HG03520 (cell line): Measurements from ENCODE around the gene AMT.
A peak's percentile ranks its signal among the peaks of the same experiment; 100 is the strongest.

Source experiments
- ATAC-seq: cut with Tn5 transposase; IDR thresholded peaks from one replicate; pipeline ENCODE4 v1.9.1; 2021; ENCODE audit warnings: mild to moderate bottlenecking, moderate library complexity; ENCODE audit not compliant: unreplicated experiment

AMT gene, protein sequence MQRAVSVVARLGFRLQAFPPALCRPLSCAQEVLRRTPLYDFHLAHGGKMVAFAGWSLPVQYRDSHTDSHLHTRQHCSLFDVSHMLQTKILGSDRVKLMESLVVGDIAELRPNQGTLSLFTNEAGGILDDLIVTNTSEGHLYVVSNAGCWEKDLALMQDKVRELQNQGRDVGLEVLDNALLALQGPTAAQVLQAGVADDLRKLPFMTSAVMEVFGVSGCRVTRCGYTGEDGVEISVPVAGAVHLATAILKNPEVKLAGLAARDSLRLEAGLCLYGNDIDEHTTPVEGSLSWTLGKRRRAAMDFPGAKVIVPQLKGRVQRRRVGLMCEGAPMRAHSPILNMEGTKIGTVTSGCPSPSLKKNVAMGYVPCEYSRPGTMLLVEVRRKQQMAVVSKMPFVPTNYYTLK

DNA sequence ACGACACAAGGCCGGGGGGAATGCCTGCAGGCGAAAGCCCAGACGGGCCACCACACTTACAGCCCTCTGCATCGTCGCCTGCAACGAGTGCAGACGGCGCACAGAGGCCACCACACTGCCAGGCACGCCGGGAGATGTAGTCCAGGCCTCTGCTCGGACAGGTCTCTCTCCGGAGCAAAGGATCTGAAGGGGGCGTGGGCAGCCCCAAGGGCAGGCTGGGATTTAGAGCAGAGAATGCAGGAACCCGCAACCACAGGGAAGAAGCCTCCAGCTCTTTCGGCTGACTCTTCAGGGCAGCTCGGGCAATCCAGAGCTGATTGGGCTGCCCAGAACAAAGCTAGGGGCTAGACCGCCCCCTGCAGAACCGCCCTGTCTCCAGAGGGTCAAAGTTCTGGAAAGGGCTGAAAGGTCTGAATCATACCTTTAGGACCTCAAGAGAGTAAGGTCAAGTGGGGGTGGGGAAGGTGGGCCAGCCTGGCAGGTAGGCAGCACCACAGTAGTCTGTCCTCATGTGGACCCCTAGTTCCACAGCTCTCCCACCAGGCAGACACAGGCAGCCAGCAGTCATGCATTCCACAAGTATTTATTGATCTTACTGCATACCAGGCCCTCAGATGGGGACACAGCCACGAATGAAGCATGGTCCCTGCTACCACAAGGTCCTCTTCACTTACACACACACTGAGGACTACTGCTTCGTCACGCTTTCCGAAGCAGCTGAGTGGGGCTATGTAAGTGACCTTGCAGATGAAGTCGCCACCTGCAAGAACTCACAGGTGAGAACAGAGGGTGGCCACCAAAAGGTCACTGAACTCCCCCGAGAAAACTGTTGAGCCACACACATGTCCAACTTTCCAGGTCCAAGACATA is at the start of gene AMT:
Gene AMT, minus strand, starts transcription at position 95 of the 870 bp plus-strand sequence. Its CDS starts 23 bp downstream, at position 72.
- no peak for ATAC-seq

DNA sequence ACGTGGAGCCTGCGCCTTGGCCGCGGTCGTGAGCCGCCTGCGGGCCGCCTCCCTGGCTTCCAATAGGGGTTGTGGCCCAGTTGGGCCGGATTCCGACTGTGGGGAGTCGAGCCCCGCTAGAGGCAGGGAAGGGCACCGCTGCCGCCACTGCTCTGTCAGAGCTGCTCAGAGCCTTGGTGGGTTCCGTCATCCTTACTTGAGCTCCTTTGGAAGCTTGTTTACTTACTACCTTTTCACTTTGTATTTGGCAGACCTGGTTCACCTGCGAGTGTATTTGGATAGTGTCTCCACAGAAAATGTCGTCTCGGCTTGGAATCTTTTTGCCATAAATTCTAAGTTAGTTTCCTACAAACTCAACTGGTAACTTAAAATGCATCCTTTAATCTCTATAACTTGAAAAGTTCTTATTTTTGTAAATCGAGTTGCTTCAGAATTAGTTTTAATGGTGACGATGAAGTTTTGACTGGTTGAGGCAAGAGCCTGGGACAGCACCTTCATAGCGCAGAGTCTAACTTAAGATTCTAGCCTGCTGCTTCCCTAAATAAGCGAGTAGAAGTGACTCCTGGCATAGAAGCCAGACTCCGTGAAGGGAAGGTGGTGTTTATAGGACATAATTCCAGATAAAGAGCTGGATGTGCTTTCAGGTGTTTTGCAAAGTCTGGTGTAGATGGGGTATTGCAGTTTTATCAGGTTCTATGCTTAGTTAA is 48.6 kb upstream of the AMT start:
- peak; percentile 21 for ATAC-seq

DNA sequence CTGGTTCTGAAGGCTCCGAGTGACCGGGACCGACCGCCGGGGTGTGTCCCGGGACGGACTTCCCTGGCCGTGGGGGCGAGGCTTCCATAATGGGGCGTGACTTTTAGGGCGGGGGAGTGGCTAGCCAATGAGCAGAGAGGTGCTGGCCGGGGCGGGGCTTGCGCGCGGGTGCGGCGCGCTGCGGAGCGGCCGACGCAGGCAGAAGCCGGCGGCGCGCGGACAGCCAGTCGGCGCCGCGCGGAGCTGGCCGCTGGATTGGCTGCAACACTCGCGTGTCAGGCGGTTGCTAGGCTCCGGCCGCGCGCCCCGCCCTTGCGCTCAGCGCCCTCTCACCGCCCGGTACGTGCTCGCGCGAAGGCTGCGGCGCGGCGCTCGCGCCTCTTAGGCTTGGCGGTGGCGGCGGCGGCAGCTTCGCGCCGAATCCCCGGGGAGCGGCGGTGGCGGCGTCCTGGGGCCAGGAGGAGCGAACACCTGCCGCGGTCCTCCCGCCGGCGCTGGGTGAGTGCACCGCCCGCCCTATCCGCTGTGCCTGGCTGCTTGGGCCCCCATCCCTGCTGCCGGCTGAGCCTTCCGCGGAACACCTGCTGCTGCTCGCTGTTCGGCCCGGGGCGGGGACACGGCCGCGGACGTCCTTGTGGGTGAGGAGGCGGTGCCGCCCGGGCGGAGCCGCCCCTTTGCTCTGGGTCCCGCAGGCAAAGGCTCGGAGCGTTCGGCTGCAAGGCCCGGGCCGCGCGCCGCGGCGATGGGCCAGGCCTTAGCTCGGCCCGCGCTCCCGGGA is 47.9 kb upstream of the AMT start, which contains the start of gene DAG1:
Gene DAG1, plus strand, starts transcription at position 332 of the 778 bp plus-strand sequence. CDS start 40,268 bp downstream, outside the sequence.
- peak; percentile 79 for ATAC-seq

DNA sequence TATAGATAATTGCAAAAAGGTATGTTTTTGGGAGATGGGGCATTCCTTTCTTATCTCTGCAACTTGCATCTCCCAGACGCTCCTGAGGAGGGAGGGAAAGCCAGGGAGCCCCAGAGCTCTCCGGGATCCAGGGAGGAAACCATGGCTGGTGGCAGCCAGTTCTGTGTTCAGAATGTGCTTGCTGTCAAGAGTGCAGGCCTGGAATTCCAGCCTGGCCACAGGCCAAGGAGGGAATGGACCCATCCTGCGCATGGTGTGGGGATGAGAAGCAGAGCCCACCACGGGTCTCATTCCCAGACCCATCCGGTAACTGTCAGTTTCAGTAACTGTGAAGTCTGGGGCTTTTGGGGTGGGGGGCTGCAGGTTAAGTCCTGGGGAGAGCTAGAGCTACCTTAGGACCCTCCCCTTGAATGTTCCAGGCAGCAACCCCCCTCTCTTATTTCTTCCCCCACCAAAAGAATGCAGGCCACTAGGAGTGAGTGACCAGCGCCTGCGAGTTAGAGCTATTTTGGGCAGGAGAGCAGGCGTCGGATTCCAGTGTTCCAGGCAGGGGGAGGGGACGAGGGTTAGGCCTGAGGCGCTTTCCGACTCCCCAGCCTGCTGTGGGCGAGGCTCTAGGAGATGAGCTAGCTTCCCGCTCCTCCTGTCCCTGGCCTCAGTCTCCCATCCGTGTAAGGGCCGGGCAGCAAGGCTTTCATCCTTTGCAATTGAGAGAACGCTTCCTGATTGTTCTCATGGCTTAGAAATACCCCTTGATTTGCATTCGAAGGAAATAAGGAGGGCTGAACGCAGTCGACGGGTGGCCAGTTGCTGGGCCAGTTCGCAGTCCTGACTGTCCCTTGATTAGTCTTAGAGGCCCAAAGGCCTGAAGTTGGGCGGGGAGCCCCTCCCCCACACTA is 47.0 kb upstream of the AMT start:
- no peak for ATAC-seq

DNA sequence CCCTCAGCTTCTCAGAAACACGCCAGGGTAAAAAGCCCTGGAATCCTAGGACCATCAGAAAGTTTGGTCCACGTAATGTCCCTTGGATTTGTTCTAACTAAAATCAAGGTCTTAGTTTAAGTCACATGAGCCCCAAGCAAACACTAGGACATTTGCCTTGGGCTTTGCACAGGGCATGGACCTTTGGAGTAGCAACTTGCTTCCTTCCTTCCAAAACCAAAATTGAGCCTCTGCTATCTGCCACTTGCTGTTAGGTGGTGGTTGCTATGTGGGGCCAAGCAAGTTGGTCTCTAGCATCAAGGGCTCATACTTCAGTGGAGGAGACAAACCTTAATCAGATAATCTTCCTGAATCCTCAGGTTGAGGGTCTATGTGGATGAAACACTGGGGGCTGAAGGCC is 43.8 kb upstream of the AMT start:
- no peak for ATAC-seq

DNA sequence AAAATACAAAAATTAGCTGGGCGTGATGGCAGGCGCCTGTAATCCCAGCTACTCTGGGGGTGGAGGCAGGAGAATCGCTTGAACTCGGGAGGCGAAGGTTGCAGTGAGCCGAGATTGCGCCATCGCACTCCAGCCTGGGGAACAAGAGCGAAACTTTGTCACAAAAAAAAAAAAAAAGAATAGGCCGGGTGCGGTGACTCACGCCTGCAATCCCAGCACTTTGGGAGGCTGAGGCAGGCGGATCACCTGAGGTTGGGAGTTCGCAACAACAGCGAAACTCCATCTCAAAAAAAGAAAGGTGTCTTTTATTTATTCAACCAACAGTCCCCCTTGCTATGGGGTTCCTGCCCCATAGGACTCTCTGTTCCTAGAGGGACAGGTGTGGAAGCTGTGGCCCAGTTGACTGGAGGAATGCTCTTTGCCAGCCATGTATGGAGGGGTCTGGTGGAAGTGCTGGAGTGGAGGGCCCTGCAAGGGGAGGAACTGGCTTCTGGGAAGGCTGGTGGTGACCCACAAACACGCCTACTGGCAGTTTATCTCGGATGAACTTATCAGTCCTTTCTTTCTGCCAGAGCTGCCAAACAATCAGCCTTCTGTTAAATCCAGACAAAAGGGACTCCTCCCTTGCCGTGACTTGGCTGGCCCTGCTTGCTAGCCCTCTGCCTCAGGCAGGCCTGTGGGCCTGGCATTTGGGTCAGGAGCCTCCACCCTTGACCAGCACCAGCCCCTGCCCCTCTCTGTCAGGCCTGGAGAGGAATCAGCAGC is 43.2 kb upstream of the AMT start:
- no peak for ATAC-seq

DNA sequence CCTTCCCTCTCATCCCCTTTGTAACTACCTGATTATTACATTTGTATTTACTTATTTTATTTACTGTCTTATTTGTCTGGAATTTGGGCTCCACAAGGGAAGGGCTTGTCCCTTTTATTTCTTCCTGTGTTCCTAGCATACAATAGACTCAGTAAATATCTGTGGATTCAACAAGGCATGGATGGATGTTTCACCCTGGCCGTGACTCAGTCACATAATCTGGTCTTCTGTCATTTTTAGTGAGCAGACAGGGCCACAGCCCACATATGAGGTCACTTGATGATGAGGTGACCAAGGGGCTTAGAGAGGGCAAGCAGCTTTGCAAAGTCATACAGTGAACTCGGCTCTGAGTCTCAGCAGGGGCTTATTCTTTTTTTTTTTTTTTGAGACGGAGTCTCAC is 39.9 kb upstream of the AMT start:
- no peak for ATAC-seq

DNA sequence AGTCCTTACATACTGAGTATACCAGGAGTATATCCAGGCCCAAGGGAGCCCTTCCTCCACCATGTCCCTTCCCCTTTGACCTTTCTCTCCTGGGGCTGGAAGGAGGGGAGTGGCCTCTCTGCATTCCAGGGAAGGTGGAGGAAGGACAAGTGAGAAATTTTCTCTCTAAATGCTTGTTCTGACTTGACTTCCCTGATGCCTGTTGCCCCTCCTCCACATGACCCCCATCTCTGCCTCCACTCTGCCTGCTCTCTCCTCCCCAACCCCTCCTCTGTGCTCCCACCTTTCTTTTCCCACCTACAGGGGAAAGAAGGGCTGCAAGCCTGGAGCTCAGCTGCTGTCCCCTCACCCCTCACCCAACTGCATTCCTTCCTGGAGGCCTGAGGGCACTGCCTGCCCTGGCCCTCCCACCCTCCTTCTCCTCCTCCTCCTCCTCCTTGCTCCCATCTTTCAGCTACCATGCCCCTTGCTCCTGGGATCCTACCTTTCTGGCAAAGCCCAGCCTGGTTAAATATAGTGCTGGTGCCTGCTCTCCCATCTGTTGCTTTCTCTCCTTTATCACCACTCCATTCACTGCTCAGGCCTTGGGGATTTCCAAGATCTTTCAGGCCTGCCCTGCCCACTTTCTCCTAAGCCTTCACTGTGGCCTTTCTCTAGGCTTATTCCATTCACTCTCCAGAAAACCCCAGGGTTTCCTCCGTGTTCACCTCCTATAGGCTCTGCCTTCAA is 39.3 kb upstream of the AMT start:
- ATAC-seq: no peak

DNA sequence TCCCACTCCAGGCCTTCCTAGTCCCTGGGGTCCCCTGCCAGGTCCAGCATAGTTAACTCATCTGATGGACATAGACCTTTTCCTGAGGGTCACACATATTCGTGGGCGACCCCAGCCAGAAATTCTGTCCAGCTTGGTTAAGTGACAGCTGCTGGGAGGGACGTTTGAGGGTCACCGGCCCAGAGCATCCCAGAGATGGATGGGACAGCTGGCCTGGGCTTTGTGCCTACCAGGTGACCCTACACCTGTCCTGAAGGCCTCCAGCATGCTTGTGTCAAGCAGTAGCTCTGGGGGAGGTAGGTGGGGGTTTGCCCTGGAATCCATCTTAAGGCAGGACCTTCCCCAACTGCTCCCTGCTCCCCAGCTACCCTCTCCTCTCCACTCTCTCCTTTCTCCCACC is 38.7 kb upstream of the AMT start:
- ATAC-seq: no peak

DNA sequence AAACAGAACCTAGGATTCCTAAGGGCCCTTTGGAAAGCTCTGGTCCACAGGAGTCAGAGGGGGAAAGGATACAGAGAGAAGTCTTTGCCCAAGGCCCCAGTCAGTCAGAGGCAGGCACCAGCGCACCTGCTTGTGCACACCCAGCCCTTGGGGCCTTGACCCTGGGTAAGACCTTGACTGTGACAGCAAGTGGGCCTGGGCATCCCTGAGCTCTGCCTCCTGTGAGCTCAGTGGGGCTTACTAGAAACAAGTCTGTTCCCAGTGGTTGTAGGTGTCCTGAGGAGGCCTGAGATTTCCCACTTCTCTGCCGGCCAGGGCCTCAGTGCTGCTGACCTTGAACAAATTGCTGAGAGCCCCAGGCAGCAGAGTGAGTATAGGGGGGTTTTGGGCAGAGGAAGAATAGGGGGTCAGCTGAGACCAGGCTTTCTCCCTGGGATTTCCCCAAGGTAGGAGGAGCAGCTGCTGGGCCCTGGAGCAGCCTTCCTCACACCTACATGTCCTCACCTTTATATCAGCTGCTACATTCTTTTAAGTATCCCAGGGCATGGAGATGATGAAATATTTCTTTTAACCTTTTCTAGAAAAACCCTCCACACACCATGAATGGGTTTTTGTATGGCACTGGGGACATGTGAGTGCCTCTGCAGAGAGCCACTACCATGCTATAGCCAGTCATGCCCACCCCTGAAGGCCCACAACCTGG is 38.1 kb upstream of the AMT start:
- ATAC-seq: no peak

DNA sequence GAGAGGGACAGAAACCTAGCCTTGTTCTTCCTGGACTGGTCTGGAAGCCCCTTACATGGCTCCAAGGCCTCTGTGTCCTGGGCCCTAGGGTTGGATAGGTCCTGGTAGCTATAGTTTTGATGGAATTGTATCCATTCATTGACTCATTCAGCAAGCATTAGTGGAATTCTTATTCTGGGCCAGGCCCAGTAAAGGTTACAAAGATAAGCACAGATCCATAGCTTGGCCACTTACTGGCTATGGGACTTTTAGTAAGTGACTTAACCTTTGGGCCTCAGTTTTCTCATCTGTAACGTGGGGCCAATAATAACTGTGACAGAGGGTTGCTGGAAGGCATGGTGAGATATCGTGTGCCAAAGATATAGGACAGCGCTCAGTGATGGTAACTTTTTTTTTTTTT is 34.2 kb upstream of the AMT start:
- no peak for ATAC-seq

DNA sequence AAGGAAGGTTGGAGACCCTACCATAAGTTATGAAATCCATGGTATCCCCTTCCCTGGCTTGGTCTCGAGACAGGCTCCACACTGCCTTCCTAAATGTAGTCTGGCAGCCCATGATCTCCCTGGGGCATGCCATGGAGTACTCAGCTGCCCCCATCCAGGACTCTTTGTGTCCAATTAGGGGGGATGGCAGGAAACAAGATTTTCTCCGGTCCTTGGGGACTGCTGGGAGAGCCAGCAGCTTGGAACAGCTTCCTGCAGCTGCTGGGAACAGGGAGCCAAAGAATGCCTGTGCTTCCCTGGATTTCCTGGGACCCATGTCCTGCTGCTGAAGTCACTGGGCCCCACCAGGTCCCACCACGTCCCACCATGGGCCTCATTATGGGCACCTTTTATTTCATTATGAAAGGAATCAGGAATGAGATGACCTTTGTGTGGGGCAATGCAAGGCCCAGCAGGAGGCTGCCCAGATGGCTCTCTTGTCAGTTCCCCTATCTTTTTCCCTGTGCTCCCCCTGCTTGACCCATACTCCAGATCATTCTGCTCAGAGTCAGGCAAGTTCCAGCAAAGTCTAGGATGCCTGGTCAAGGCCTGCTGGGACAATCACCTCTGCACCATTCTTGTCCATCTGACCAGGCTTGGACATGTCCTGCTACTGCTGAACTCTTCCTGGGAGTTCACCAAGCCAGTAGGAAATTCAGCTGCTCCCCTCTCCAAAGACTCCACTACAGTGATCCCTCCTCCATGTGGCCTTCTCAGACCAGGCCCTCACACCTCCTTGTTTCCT is 32.8 kb upstream of the AMT start:
- ATAC-seq: no peak

DNA sequence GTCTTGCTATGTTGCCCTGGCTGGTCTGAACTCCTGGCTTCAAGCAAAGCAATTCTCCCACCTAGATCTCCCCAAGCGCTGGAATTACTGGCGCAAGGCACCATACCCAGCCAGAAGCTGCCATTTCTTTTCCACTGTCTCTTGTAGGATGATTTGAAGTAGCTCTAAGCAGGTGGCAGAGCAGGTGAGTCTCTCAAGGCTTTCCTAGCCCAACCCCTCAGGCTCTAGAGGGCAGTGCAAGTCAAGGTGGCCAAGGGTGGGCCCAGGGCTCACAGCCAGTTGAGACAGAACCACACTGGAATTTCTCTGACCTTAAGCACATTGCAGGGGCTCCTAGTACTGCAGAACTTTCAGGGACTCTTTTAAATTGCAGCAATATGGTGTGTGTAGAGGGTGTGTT is 32.2 kb upstream of the AMT start:
- no peak for ATAC-seq

DNA sequence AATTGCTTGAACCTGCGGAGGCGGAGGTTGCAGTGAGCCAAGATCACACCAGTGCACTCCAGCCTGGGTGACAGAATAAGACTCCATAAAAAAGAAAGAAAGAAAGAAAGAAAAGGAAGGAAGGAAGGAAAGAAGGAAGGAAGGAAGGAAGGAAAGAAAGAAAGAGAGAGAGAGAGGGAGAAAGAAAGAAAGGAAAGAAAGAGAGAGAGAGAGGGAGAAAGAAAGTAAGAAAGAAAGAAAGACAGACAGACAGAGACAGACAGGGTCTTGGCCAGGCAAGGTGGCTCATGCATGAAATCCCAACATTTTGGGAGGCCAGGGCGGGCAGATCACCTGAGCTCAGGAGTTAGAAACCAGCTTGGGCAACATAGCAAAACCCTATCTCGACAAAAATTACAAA is 31.3 kb upstream of the AMT start:
- no peak for ATAC-seq

DNA sequence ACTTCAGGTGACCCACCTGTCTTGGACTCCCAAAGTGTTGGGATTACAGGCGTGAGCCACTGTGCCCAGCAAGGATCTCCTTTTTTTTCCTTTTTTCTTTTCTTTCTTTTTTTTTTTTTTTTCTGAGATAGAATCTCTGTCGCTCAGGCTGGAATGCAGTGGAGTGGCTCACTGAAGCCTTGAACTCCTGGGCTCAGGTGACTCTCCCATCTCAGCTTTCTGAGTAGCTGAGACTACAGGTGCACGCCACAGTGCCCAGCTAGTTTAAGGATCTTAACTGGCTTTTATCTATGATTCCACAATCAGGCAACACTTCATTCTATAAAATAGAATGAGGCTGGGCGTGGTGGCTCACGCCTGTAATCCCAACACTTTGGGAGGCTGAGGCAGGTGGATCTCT is 23.1 kb upstream of the AMT start:
- no peak for ATAC-seq

DNA sequence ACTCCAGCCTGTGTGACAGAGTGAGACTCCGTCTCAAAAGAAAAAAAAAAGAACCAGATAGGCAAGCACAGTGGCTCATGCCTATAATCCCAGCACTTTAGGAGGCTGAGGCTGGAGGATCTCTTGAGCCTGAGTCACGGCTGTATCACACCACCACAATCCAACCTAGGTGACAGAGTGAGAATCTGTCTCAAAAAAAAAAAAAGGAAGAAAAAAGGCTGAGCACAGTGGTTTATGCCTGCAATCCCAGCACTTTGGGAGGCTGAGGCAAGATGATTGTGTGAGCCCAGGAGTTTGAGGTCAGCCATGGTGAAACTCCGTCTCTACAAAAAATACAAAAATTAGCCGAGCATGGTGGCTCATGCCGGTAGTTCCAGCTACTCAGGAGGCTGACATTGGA is 12.5 kb upstream of the AMT start:
- ATAC-seq: no peak

DNA sequence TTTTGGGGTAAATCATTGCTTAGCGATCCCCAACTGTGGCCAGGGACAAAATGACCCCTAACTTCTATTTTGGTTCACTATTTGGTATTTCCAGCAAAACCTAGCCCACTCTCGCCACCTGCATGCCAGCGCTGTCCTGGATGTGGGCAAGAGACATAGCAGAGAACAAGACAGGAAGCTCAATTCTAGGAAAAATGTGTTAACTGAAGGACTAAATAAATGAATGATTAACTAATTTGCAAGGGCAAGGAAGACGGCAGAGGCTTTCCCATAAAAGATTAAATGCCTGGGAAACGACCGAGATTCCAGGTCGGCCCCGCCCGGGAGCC is 6.4 kb upstream of the AMT start:
- ATAC-seq: no peak
